GM18498 (cell line): ENCODE data around the gene PLIN4.

Experiments
- ATAC-seq: cut with Tn5 transposase; IDR thresholded peaks from one replicate; pipeline ENCODE4 v1.9.1; 2021; ENCODE audit warnings: mild to moderate bottlenecking, moderate library complexity; ENCODE audit not compliant: unreplicated experiment

Gene PLIN4

DNA sequence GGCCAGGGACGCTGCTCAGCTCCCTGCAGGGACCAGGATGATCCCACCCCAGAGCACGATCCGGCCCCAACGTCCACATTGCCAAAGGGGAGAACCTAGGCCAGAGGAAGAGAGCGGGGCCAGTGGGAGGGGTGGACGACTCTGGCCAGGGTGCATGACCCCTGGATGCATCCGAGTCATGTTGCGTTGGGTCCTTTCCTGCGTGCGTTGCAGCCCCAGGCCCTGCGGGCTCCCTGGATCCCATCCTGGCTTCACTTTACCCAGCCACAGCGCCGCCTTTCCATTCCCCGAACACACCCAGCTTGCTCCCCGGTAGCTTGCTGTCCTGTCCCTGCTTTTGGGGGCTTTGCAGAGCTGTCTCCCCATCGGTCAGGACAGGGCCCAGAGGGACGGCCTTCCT lies 10.5 kb downstream of the PLIN4 start:
- no peak for ATAC-seq

DNA sequence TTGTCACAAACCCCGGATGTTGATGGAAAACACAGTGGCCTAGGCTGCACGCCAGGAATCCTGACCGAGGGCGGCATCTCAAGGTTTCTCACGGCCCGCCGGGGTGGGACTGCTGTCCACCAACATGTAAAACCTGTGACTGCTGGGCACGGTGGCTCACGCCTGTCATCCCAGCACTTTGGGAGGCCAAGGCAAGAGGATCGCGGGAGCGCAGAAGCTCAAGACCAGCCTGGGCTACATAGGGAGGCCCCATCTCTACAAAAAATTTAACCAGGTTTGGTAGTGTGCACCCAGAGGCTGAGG lies 11.2 kb downstream of the PLIN4 start:
- ATAC-seq, result no peak

DNA sequence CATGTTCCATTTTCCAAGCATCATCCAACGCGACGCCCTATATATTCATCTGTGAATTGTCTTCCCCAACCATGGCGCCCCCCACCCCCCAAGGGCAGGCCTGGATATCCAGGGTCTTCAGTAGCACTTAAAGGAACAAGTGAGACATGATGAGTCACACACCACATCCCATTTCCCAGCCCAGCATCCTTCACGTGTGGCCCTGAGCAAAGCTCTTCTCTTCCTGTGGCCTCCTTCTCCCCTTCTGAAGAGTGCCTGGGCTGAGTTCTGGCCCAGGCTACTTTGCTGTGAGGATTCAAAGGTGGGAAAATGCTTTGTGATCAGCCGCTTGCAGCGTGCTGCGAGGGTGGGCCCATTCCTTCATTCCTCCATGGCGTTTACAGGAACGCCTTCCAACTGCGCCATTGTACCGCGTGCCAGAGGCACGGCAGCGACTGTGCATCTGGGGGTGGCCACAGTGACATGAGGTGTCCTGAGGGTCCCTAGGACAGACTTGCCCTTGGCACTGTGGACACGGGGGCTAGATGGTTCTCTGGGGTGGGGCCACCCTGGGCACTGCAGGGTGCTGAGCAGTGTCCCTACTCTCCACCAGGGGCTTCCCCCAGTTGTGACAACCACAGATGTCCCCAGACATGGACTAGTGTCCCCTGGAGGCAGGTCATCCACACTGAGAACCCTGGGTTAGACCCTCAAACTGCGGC lies 11.7 kb downstream of the PLIN4 start:
- ATAC-seq, result no peak

DNA sequence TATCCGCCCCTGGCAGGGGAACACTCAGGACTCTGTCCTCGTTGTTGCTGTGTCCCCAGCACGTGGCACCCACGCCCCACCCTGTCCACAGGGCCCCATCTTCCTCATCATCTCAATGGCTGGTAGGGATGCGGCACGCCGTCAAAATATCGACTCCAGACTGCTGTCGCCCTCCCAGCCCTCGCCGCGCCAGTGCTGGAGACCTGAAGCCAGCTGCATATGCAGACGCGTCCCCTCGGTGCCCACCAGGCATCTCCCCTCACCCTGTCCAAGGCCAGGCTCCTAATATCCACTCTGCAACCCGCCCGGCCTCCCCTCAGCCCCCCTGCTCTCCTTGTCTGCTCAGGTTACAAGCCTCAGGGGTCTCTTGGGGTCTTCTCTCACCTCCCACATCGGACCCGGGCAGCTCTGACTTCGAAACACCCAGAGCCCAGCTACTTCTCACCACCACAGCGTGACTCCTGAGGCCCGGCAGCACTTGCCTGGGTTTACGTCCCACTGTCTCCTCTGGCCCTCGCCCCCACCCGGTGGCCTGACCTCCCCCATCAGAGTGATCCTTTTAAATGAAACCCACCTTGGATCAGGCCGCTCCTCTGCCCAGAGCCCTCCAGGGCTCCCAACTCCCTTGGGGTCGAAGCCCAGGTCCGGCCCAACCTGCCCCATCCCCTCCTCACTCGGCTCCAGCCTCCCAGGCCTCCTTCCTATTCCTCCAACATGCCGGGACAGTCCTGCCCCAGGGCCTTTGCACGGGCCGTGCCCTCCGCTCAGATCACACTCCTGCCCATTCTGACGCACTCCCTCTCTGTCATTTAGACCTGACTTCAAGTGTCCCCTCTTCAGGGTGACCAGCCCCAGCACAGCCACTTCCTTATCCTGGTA lies 12.5 kb downstream of the PLIN4 start:
- ATAC-seq, result no peak

DNA sequence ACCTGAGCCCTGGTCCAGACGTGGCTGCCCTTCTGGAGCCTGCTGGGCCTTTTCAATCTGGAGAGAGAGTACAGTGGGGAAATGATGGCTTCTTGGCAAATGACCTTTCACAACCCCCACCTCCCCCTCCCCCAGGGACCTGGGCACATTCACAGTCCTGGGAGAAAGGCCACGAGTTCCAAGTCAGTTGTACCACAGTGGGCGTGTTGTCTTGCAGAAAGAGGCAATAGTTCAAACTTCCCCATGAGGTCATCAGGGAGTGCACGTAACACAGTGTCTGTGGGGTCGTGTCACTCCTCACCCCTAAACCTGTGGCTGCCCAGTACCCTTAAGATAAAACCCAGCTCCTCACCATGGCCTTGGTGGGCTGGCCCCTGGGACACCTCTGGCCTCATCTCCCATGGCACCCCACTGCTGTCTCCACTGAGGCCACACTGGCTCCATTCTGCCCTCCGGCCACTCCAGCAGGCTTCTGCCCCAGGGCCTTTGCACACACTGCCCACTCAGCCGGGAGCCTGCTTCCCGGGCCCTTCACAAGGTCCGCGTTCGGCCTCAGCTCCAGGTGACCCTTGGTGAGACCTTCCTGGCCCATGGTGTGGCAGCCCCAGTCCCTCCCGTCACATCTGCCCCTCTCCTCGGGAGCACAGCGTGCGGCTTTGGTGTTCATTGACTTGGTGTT lies 13.3 kb downstream of the PLIN4 start:
- ATAC-seq, result no peak

DNA sequence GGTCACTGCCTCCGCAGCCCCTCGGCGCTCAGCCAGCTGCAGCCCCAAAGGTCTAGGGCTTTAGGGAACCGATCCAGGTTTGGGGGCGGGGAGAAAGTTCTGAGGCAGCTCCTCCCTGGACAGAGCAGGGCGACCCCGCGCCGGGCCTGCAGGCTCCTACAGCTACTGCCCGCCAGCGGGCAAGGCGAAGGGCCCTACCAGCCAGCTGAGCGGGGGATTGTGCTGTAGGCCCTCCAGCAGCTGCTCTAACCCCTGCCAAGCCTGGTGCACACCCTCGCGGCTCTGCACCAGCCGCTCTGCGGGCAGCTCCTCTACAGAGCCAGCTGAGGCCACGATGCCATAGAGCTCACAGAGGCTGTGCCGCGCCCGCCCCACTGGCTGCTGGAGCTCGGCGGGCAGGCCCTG lies 14.0 kb downstream of the PLIN4 start:
- no peak for ATAC-seq

DNA sequence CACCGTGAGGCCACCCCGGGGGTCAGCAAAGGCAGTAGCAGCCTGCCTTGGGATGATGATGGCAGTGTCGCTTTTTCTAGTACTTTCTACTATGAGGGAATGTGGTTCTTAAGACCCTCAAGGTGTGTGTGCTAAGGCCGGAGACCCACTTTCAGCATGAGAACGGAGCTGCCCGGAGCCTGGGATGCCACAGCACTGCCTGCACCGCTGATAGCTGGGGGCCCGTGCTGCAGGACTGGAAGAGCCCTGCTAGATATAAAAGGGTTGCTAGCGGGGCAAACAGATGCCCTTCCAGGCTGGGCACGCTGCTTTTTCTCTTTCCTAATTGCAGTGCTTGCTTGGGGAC lies 14.5 kb downstream of the PLIN4 start:
- ATAC-seq, result no peak

DNA sequence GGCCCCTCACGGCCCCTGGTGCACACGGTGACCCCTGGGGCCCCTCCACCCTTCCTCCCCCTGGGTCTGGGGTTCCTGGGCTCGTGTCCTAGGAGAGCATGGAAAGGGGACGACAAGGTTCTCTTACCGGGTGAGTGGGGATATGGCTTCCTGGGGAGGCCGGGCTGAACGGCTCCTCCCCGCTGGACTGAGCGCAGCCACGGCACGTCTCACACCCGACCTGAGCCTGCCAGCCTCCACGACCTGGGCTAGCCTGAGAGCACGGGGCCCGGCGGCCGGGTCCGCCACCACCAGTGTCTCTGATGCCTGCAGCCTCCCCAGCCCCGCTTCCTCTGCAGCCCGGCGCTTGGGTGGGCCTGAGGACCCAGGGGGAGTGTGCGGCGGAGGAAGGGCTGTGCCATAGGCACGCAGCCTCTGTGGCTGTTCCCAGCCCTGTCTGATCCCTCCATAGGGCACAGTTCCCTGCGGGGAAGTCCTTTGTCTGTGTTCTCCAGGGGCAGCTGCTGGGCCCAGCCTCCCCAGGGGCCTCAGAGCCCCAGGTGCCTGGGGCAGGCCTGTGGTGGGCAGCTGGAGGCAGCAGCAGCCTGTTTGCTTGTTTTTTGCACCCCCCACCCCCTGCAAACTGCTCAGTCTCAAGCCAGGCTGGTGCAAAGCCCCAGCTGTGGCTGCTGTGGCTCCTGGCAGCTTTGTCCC lies 15.0 kb downstream of the PLIN4 start:
- ATAC-seq, result no peak

DNA sequence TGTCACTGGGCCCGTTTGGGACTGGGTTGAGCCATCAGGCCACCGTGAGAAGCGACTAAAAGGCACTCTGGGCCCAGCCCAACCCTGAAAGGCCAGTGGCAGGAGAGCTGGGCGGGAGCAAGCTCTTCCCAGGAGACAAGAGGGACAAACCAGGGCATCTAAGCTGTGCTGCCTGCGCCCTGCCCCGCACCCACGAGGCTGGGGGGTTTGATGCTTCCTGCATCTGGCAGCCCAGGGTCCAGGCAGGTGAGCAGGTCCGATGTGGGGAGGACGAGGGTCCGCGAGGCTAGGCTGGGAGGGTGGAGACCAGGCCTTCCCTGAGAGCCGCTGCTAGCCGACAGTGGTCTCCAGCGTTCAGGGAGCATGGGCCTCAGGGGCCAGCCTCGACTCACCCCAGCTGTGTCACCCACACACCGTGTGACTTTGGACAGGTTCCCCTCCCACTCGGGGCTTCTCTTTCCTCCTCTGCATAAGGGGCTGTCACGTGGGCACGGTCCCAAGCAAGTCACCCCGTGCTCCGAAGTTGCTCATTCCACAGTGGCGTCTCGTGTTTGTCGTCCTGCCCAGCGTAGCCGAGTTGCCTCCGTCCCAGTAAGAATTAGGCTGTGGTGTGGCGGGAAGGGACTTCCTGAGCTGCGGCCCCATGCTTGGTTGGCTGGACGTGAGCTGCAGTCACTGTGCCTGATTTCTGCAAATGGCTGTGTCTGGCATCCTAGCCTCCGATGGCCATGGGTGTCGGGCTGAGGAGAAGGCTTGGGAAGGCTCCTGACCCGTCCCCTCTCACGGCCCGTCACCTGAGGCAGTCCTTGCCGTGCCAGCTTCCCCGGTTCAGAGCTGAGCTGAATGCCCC lies 15.8 kb downstream of the PLIN4 start:
- ATAC-seq, result no peak

DNA sequence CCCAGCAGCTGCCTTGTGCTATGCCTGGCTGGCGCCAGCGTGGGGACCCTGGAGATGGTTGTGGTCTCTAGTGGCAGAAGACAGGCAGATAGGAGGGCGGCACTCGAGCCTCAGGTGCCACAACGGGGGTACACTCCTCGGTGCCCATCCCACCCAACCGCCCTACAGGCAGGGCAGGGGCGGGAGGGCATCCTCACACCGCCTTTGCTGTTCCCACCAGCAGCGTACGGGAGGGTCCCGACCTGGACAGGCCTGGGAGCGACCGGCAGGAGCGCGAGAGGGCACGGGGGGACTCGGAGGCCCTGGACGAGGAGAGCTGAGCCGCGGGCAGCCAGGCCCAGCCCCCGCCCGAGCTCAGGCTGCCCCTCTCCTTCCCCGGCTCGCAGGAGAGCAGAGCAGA lies 16.6 kb downstream of the PLIN4 start:
- ATAC-seq, result no peak

DNA sequence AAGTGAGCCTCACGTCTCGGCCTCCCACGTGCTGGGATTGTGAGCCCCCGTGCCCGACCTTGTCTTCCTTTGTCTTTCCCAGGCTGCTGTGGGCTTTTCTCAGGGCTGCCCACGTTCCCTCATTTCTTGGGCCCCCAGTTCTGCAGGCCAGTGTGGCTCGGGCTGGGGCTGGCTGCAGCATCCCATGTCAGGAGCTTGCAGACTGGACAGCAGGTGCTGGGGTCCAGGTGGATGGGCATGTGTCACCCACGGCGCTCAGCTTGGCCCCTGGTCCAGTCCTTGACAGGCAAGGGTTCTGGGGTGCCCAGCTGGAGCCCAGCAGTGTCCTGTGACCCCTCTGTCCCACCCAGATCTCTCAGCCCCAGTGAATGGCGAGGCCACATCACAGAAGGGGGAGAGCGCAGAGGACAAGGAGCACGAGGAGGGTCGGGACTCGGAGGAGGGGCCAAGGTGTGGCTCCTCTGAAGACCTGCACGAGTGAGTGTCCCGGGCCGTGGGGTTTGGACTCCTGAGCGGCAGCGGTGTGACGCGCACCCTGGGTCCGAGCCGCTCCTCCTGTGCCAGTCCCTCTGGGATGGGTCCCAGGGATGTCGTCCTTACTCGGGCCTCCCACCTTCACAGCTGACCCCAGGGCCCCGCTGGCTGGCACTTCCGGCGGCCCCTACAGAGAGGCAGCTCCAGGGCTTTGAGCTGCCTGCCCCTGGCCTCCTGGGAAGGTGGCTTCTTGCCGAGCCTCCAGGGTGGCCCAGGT lies 17.3 kb downstream of the PLIN4 start:
- ATAC-seq, result no peak

DNA sequence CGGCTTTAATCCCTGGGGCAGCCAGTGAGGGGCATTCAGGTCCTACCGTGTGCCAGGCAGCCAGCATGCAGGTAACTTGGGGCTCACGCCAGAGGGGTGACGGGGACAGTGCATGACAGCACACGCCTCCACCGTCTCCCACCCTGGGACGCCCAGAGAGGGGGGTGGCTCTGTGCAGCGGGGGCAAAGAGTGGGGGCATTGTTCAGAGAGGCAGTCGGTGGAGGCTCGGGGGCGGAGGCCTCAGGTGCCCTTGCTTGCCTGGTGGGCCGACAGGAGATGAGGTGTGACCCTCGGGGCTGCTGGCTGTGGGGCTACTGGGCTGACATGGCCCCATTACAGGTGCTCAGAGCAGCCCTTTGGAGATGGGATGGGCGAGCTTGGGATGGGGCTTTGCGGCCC lies 18.4 kb downstream of the PLIN4 start:
- no peak for ATAC-seq

DNA sequence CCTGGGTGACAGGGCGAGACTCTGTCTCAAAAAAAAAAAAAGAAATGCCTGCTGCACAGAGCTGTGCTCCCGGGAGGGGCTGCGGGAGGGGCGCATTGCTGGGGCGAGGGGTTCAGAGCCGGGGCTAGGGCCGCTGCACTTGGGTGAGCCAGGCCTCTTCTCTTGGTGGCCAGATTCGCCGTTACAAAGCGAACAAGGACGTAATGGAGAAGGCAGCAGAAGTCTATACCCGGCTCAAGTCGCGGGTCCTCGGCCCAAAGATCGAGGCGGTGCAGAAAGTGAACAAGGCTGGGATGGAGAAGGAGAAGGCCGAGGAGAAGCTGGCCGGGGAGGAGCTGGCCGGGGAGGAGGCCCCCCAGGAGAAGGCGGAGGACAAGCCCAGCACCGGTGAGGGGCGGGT lies 19.0 kb downstream of the PLIN4 start:
- no peak for ATAC-seq

DNA sequence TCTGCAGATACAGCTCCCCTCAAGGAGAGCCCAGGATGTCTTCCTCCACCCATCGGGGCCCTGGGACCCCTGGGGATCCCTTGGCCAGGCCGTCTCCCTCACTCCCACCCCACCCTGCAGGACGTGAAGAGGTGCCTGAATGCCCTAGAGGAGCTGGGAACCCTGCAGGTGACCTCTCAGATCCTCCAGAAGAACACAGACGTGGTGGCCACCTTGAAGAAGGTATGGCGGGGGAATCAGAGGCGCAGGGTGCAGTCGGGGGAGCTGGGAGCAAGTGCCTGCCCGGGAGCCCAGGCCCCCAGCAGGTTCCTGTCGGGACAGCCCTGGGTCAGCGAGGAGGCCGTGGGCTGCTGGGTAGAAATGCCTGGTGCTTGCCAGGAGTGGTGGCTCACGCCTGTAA lies 19.6 kb downstream of the PLIN4 start:
- no peak for ATAC-seq

DNA sequence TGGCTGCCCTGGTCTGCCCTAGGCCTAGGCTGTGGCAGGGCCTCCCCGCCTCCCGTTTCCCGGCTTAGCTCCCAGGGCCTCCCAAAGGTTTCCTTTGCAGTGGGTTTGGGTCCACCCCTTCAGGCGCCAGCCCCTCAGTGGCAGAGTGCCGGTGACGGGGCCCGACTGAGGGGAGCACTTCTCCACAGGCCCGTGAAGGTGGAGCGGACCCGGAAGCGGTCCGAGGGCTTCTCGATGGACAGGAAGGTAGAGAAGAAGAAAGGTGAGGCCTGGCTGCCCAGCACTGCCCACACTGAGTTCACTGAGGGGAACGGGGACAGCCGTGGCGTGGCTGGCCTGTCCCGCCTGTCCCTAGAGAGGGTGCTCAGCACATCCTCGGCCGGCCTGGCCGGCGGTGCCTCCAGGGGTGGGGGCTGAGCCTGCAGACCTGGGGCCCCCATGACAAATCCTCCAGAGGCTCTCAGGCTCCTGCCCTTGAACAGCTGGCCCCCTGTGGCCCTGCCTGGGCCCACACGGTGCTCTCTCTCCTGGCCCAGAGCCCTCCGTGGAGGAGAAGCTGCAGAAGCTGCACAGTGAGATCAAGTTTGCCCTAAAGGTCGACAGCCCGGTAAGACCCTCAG lies 20.4 kb downstream of the PLIN4 start:
- ATAC-seq, result no peak

DNA sequence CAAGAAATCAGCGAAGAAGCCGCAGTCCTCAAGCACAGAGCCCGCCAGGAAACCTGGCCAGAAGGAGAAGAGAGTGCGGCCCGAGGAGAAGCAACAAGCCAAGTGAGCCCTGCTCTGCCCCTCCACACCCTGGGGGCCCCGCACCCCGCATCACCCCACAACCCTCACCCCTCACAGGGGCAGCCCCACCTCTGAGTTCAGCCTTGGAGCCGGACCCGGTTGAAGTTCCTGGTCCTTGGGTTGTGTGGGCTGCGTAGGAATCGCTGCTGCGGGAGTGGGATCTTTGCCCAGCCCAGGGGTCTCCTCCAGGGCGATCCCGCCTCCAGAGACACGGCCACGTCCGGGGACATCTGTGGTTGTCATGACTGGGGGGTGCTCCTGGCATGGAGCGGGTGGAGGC lies 22.0 kb downstream of the PLIN4 start:
- ATAC-seq, result no peak

DNA sequence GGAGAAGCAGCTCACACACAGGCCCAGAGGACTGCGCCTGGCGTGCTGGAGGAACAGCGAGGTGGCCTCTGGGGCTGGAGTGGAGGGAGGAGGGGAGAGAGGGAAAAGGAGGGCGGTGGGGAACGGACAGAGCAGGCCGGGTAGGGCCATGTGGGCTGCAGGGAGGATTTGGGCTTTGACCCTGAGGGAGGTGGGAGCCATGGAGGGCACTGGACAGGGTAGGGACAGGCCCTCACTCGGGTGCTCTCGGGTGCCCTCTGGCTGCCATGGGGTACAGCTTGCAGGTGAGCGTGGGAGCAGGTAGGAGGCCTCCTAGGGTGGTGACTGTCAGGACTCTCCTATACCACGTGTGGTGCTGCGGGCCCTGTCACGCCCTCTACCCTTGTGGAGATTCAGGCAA lies 22.8 kb downstream of the PLIN4 start:
- ATAC-seq, result no peak

DNA sequence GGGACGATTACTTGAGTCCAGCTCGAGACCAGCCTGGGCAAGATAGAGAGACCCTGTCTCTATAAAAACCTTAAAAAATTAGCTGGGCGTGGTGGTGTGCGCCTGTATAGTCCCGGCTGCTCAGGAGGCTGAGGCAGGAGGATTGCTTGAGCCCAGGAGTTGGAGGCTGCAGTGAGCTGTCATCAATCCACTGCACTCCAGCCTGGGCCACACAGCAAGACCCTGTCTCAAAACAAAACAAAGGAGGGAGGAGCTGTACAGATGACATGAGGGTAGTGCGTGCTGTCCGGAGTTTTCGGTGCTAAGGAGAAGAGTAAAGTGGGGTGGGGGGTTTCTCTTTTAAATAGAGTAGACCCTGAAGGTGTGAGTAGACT lies 23.6 kb downstream of the PLIN4 start:
- ATAC-seq, result no peak

DNA sequence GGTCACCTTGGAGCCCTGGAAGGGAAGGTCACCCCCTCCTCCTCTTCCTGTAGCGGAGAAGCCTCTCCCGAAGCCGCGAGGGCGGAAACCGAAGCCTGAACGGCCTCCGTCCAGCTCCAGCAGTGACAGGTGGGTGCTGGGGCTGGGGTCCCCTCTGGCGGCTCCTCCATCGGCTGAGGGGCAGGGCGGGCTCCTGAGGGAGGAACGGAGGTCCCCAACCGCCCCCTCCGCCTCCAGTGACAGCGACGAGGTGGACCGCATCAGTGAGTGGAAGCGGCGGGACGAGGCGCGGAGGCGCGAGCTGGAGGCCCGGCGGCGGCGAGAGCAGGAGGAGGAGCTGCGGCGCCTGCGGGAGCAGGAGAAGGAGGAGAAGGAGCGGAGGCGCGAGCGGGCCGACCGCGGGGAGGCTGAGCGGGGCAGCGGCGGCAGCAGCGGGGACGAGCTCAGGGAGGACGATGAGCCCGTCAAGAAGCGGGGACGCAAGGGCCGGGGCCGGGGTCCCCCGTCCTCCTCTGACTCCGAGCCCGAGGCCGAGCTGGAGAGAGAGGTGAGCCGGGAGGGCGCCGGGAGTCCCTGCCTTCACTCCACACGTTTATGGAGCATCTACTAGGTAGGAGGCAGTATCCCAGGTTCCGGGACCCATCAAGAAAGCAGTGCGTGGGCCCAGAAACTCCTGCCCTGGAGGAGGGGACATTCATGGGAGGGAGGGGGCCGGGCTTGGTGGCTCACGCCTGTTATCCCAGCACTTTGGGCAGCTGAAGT lies 24.2 kb downstream of the PLIN4 start:
- no peak for ATAC-seq
